GM10266 (cell line): ENCODE data around the gene DGUOK.

ENCODE experiments used
- DNase-seq: peaks from one replicate; pipeline ENCODE4 v3.0.0; 2012; ENCODE audit errors: extremely low spot score
- CTCF ChIP-seq: IDR thresholded peaks from 2 replicates; pipeline ENCODE4 v1.5.1; 2012; ENCODE audit warnings: mild to moderate bottlenecking, low read depth; ENCODE audit not compliant: control insufficient read depth, insufficient read depth; ENCODE audit errors: missing control alignments

The DGUOK gene

GRCh38 chr2:73890301-73891092, 36.2 kb upstream of the DGUOK start:
- TF ChIP-seq CTCF: no peak
- DNase-seq: no peak

GRCh38 chr2:73891276-73891901, 35.3 kb upstream of the DGUOK start:
- no peak for DNase-seq
- no peak for TF ChIP-seq CTCF

GRCh38 chr2:73892631-73893329, 33.9 kb upstream of the DGUOK start, which contains the start of gene ACTG2:
Gene ACTG2, plus strand, starts transcription at chr2:73893008. Its CDS starts 8,304 bp downstream, at chr2:73901312.
- no peak for DNase-seq
- no peak for TF ChIP-seq CTCF

- DNase-seq: no peak
- TF ChIP-seq CTCF: no peak
These were observed 32.8 kb upstream of the DGUOK start for GRCh38 chr2:73893764-73894474.

GRCh38 chr2:73894475-73894850, 32.2 kb upstream of the DGUOK start:
- no peak for TF ChIP-seq CTCF
- no peak for DNase-seq

- TF ChIP-seq CTCF: no peak
These were observed 31.8 kb upstream of the DGUOK start for GRCh38 chr2:73894877-73895276.

More at GRCh38 chr2:73894877-73895276, 31.8 kb upstream of the DGUOK start:
- DNase-seq: no peak
